Gastrocnemius medialis (tissue), 4 donors: ENCODE measurements around the gene TSC22D2.

Experiments used
- POLR2A ChIP-seq, 2 donors: fragments of 450-650 bp; IDR thresholded peaks; one replicate each; pipeline ENCODE4 v1.6.1; 2017; ENCODE audit warnings: antibody characterized with exemption in 2 of 2, mild to moderate bottlenecking in 2 of 2, moderate library complexity in 2 of 2
- TF ChIP-seq, protein P1 (sequence below), 5 experiments: fragments of 450-650 bp in 3 of 5; fragments of 200-600 bp in 2 of 5; sonication (generic) in 2 of 5; IDR thresholded peaks in 4 of 5; conservative IDR thresholded peaks in 1 of 5; 1 replicate in 4 of 5; 2 replicates in 1 of 5; pipeline ENCODE4 v1.5.1; 2016 to 2019; ENCODE audit warnings: antibody characterized with exemption in 5 of 5, mild to moderate bottlenecking in 3 of 5, moderate library complexity in 3 of 5

DNA sequence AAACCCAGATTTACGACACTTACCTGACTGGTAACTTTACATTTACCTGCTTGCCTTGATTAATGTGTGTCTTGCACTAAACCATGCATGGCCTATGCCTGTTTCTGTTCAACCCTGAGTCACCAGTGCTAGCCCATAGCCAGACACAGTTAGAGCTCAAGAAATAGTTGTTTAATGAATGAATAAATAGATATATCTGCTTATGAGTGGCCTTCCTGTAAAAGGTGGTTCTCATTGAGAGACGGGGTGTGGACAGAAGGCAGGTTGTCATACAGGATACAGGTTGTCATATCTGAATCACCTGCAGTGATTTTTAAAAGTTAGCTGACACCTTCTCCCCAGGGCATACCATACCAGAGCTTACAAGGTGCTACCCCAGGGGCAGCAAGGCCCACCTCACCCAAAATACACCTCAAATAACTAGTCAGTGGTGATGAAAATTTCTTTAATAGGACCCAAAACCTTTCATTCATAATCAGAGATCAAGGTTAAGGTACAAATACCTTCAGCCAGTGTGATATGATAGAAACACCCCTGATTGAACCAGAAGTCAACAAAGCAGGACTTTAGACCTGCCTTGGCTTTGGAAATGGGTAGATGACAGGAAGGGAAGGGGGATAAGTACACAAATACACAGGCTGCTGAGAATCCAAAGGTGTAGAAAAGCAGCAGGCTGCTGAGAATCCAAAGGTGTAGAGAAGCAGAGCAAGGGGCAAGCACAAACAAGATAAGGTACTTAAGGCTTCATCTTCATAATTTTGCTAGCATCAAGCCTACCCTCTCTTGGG lies 45.4 kb upstream of the TSC22D2 start:
- TF ChIP-seq, protein P1, sequence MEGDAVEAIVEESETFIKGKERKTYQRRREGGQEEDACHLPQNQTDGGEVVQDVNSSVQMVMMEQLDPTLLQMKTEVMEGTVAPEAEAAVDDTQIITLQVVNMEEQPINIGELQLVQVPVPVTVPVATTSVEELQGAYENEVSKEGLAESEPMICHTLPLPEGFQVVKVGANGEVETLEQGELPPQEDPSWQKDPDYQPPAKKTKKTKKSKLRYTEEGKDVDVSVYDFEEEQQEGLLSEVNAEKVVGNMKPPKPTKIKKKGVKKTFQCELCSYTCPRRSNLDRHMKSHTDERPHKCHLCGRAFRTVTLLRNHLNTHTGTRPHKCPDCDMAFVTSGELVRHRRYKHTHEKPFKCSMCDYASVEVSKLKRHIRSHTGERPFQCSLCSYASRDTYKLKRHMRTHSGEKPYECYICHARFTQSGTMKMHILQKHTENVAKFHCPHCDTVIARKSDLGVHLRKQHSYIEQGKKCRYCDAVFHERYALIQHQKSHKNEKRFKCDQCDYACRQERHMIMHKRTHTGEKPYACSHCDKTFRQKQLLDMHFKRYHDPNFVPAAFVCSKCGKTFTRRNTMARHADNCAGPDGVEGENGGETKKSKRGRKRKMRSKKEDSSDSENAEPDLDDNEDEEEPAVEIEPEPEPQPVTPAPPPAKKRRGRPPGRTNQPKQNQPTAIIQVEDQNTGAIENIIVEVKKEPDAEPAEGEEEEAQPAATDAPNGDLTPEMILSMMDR (IDR thresholded peaks at IDR 0.05 in 4 of 5, conservative IDR thresholded peaks at IDR 0.05 in 1 of 5) = no peak
- no peak for TF ChIP-seq POLR2A (IDR thresholded peaks at IDR 0.05)
